ACC112 (cell line): Measurements from ENCODE around the gene KCNAB2.
A peak's percentile ranks its signal among the peaks of the same experiment; 100 is the strongest.

ENCODE experiments used
- H2AFZ ChIP-seq: fragments of 200-600 bp; sonication (generic); one replicate; pipeline ENCODE4 v1.6.0; 2017; ENCODE audit warnings: antibody characterized with exemption, low read length; ENCODE audit not compliant: unreplicated experiment
- H3K27ac ChIP-seq: fragments of 200-600 bp; sonication (generic); 2 replicates; pipeline ENCODE4 v1.5.1; 2014; ENCODE audit warnings: low read depth, mild to moderate bottlenecking, antibody characterized with exemption, low read length, moderate library complexity
- H3K27me3 ChIP-seq: fragments of 200-600 bp; sonication (generic); 2 replicates; pipeline ENCODE4 v1.6.1; 2014; ENCODE audit warnings: mild to moderate bottlenecking, antibody characterized with exemption, low read length, moderate library complexity, mixed read lengths; ENCODE audit not compliant: insufficient read depth
- H3K36me3 ChIP-seq: fragments of 200-600 bp; sonication (generic); 2 replicates; pipeline ENCODE4 v1.6.1; 2016; ENCODE audit warnings: mild to moderate bottlenecking, antibody characterized with exemption, low read length, moderate library complexity, mixed read lengths; ENCODE audit not compliant: insufficient read depth
- H3K4me1 ChIP-seq: fragments of 200-600 bp; sonication (generic); one replicate; pipeline ENCODE4 v1.6.1; 2016; ENCODE audit warnings: low read length, mixed read lengths; ENCODE audit not compliant: insufficient read depth, unreplicated experiment, control insufficient read depth
- H3K4me3 ChIP-seq: fragments of 200-600 bp; sonication (generic); 2 replicates; pipeline ENCODE4 v1.5.1; 2014; ENCODE audit warnings: mild to moderate bottlenecking, low read depth, low read length
- H3K79me2 ChIP-seq: fragments of 200-600 bp; sonication (generic); one replicate; pipeline ENCODE4 v1.6.0; 2016; ENCODE audit warnings: low read length; ENCODE audit not compliant: control insufficient read depth, unreplicated experiment, insufficient read depth

The KCNAB2 gene

DNA sequence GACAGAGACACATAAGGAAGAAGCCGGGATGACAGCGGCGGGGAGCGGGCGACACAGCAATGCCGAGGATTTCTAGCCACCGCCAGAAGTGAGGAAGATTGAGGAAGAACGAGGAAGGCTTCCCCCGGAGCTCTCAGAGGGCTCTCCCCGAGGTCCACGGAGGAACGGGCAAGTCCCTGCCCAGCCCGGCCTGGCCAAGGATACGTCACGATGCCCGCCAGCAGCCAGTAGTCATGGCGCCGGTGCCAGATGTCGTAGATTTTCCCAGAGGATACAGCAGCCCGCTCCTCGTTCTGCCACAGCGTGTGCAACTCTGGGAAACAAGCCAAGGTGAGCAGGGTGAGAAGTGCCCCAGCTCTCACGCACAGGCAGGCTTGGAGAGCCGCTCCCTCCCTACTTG, 65.9 kb downstream of the KCNAB2 start:
- no peak overlapping the region for H2AFZ ChIP-seq
- H3K4me1 ChIP-seq: peaks cover 9% of the 10 kb centered on the region
- H3K27me3 ChIP-seq: peaks cover 5% of the 10 kb centered on the region; the same call in 1 of the 2 replicates
- H3K79me2 ChIP-seq: no peaks in the 10 kb centered on the region
- no peaks in the 10 kb centered on the region for H3K36me3 ChIP-seq
- no peak overlapping the region for H3K27ac ChIP-seq
- H3K4me3 ChIP-seq: no peak overlapping the region

DNA sequence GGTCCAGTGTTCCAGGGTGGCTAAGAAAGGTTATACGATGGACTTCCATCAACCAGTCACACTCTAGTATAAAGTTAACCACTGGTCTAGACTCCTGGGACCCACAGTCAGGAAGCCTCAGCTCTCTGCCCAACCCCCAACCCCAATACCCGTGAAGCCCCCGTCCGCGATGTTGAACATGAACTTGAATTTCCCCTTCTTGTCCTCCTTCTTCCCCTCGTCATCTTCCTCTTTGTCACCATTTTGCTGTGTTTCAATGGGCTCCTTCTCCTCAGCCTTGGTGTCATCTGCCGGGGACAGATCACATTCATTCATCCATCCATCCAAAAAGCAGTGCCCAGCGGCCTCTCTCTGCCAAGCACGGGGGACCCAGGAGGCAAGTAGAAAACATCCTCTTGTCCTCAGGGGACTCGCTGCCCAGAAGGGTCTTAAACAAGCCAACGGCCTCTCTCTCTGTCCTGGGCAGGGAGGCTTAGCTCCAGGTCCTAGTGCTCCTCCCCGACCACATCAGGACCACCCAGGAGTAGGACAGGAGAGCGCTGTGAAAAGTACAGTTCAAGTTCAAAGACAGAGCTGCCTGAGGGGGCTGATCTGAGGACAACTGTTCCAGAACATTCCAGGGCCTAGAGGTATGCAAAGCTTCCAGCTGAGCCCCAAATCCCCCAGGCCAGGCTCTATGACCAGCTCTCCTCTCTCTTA, 66.5 kb downstream of the KCNAB2 start:
- no peak overlapping the region for H2AFZ ChIP-seq
- peaks cover 10% of the 10 kb centered on the region for H3K4me1 ChIP-seq
- no peaks in the 10 kb centered on the region for H3K36me3 ChIP-seq
- H3K27ac ChIP-seq: no peak overlapping the region
- H3K4me3 ChIP-seq: no peak overlapping the region
- H3K27me3 ChIP-seq: peaks cover 5% of the 10 kb centered on the region; the same call in 1 of the 2 replicates
- H3K79me2 ChIP-seq: no peaks in the 10 kb centered on the region

DNA sequence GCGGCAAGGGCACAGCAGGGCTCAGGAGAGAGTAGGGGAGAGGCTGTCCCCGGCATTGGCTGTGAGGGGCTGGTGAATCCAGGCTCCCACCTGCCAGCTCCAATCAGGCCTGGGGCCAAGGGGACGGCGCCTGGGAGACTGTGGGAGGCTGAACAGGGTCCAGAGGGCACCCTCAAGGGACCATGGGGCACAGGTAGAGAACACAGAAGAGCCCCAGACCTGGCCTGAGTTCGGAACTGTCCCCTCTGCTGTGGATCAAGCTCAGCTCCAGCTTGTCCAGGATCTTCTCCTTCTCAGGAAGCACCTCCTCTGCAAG, 67.0 kb downstream of the KCNAB2 start:
- H2AFZ ChIP-seq: no peak overlapping the region
- H3K27me3 ChIP-seq: peaks cover 5% of the 10 kb centered on the region; the same call in 1 of the 2 replicates
- H3K36me3 ChIP-seq: peaks cover 3% of the 10 kb centered on the region; the same call in 1 of the 2 replicates
- peaks cover 10% of the 10 kb centered on the region for H3K4me1 ChIP-seq
- H3K4me3 ChIP-seq: no peak overlapping the region
- H3K27ac ChIP-seq: no peak overlapping the region
- H3K79me2 ChIP-seq: no peaks in the 10 kb centered on the region

DNA sequence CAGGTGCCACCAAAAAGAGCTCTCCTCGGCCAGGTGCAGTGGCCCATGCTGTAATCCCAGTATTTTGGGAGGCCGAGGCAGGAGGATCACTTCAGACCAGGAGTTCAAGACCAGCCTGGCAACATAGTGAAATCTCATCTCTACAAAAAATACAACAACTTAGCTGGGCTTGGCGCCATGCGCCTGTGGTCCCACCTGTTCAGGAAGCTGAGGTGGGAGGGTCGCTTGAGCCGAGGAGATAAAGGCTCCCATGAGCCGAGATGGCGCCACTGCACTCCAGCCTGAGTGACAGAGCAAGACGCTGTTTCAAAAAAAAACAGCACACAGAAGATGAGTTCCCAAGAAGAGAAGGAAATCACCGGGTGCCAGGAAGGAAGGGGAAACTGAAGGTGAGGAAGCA, 67.4 kb downstream of the KCNAB2 start:
- no peak overlapping the region for H3K4me3 ChIP-seq
- no peak overlapping the region for H3K27ac ChIP-seq
- H2AFZ ChIP-seq: no peak overlapping the region
- H3K27me3 ChIP-seq: peaks cover 5% of the 10 kb centered on the region; the same call in 1 of the 2 replicates
- H3K79me2 ChIP-seq: no peaks in the 10 kb centered on the region
- H3K36me3 ChIP-seq: peaks cover 5% of the 10 kb centered on the region; the same call in 1 of the 2 replicates
- peaks cover 10% of the 10 kb centered on the region for H3K4me1 ChIP-seq

DNA sequence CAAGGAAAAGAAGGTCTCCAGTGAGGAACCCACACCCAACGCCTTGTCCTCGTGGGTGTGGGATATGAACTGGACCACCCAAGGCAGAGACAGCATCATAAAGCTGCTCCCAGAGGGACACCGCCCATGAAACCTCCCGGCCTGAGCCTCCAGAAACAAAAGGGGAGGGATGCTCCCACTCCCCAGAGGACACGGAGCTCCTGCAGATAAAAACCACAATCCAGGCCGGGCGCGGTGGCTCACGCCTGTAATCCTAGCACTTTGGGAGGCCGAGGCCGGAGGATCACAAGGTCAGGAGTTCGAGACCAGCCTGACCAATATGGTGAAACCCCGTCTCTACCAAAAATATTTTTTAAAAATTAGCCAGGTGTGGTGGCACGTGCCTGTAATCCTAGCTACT, 68.1 kb downstream of the KCNAB2 start:
- Histone ChIP-seq H3K27me3 (peaks cover 5% of the 10 kb centered on the region; the same call in 1 of the 2 replicates), H3K4me1 (peaks cover 10% of the 10 kb centered on the region), H2AFZ (no peak overlapping the region), H3K79me2 (no peaks in the 10 kb centered on the region), H3K27ac (no peak overlapping the region), H3K36me3 (peaks cover 5% of the 10 kb centered on the region; the same call in 1 of the 2 replicates), H3K4me3 (no peak overlapping the region)

DNA sequence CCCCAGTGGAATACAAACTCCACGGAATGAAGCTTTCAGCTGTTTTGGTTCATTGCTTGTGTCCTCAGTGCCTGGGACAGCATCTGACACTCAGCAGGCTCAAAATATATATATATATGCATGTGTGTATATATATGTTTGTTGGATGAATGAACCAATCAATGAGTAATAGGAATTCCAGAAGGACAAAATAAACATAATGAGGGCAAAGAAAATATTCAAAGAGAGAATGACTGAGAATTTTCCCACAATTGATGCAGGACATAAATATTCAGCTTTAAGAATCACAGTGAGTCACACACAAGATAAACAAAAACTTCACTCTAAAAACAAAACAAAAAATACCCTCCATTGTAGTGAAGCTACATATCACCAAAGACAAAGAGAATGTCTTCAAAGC, 70.4 kb downstream of the KCNAB2 start:
- peaks cover 5% of the 10 kb centered on the region; the same call in 1 of the 2 replicates for H3K36me3 ChIP-seq
- H3K4me3 ChIP-seq: peak overlapping the region; percentile 24; the same call in 1 of the 2 replicates
- peaks cover 10% of the 10 kb centered on the region for H3K4me1 ChIP-seq
- H3K27me3 ChIP-seq: peaks cover 5% of the 10 kb centered on the region; the same call in 1 of the 2 replicates
- H3K79me2 ChIP-seq: no peaks in the 10 kb centered on the region
- H3K27ac ChIP-seq: peak overlapping the region; percentile 73
- H2AFZ ChIP-seq: no peak overlapping the region

DNA sequence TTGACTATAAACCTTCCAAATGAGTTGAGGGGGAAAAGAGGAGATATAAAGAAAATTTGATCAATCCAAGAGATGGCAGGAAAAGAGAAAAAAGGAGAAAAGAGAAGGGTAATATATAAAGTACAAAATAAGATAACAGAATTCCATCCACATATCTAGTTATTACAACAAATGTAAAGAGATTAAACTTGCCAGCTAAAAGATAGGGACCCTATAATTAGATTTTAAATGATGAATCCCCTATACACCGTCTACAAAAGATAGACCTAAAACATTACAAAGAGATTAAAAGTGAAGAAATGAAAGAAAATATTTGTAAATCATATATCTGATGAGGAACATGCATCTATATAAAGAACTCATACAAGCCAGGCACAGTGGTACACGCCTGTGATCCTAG, 71.4 kb downstream of the KCNAB2 start:
- Histone ChIP-seq H2AFZ (no peak overlapping the region), H3K36me3 (peaks cover 5% of the 10 kb centered on the region; the same call in 1 of the 2 replicates), H3K79me2 (no peaks in the 10 kb centered on the region), H3K4me3 (no peak overlapping the region), H3K27ac (peak overlapping the region; percentile 73; the same call in 1 of the 2 replicates), H3K4me1 (peaks cover 10% of the 10 kb centered on the region), H3K27me3 (peaks cover 3% of the 10 kb centered on the region; the same call in 1 of the 2 replicates)

DNA sequence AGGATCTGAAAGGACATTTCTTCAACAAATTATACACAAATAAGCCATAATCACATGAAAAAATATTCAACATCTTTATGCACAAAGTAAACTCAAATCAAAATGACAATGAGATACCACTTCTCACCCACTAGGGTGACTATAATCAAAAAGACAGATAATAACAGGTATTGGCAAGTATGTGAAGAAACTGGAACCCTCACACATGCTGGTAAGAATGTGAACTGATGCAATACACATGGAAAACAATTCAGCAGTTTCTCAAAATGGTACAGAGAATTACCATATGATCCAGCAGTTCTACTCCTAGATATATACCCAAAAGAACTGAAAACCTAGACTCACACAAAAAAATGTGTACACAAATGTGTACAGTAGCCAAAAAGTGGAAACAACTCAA, 71.9 kb downstream of the KCNAB2 start:
- Histone ChIP-seq H3K4me1 (peaks cover 10% of the 10 kb centered on the region), H2AFZ (no peak overlapping the region), H3K36me3 (peaks cover 5% of the 10 kb centered on the region; the same call in 1 of the 2 replicates), H3K4me3 (no peak overlapping the region), H3K27me3 (no peaks in the 10 kb centered on the region), H3K27ac (no peak overlapping the region), H3K79me2 (no peaks in the 10 kb centered on the region)

DNA sequence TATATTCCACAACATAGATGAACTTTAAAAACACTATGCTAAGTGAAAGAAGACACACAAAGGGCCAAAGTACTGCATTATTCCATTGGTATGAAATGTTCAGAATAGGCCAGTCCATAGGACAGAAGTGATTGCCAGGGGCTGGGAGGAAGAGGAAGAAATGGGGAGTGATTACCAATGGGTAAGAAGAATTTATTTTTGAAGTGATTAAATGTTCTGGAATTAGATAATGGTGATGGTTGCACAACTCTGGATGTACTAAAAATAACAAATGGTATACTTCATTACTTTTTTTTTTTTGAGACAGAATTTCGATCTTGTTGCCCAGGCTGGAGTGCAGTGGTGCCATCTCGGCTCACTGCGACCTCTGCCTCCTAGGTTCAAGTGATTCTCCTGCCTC, 72.7 kb downstream of the KCNAB2 start:
- Histone ChIP-seq H3K79me2 (no peaks in the 10 kb centered on the region), H3K36me3 (peaks cover 5% of the 10 kb centered on the region; the same call in 1 of the 2 replicates), H3K4me3 (no peak overlapping the region), H3K27me3 (no peaks in the 10 kb centered on the region), H3K4me1 (peaks cover 10% of the 10 kb centered on the region), H2AFZ (no peak overlapping the region), H3K27ac (no peak overlapping the region)

DNA sequence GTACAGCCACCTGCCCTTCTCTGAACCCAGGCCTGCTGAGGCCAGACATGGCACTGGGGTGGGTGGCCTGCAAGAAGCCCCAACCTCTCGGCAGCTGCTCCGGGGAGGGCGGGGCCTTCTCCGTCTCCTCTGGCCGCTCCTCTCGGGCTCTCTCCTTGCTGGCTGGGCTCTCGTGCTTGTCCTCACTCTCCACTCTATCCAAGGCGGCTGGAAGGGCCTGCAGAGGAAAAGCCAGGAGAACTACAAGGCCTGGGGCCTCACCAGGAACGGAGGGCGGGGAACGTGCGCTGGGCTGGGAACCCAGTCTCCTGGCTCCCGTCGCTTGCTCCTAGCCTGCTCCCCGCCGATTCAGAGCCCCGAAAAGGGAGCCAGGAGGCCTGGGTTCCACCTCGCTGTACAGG, 75.3 kb downstream of the KCNAB2 start:
- no peak overlapping the region for H3K4me3 ChIP-seq
- H3K27me3 ChIP-seq: no peaks in the 10 kb centered on the region
- H3K36me3 ChIP-seq: peaks cover 5% of the 10 kb centered on the region; the same call in 1 of the 2 replicates
- no peak overlapping the region for H3K27ac ChIP-seq
- no peaks in the 10 kb centered on the region for H3K79me2 ChIP-seq
- H2AFZ ChIP-seq: no peak overlapping the region
- peaks cover 5% of the 10 kb centered on the region for H3K4me1 ChIP-seq
